HCT116 (cell line): Measurements from ENCODE around the gene ARSG. TPM values are rescaled to one million over a fixed set of nuclear protein-coding genes. Genes with fewer than 3 reads are reported as not detected.

Source experiments
- ATAC-seq: fragments of 200-7000 bp; cut with Tn5 transposase; 2 replicates; pipeline ENCODE4 v1.9.1; 2020; ENCODE audit warnings: mild to moderate bottlenecking, moderate library complexity
- BruUV-seq: library from RNA; stranded (reverse); fragments of 400-500 nt; replicated peaks from 2 replicates; lab custom pipeline; 2021; lab: Mats Ljungman, UMichigan
- CTCF ChIA-PET: fragments of 300-600 bp; sonication (Branson Sonifier 250); formaldehyde crosslinking; loops from one replicate; lab custom pipeline; 2021; ENCODE audit warnings: antibody characterized with exemption; lab: Charles Lee
- POLR2A ChIA-PET: fragments of 300-600, 350-600 bp; sonication (Branson Sonifier 250); formaldehyde crosslinking; loops from one replicate; lab custom pipeline; 2021; ENCODE audit warnings: antibody characterized with exemption; lab: Charles Lee
- RAD21 ChIA-PET, 2 experiments: fragments of 300-600 bp; sonication (Branson Sonifier 250); formaldehyde crosslinking; loops; one replicate each; lab custom pipeline; 2023; ENCODE audit warnings: low total read pairs in 2 of 2; ENCODE audit not compliant: uncharacterized antibody in 2 of 2, unreplicated experiment in 2 of 2, low non-redundant PET in 1 of 2; lab: Charles Lee
- DNase-seq: peaks from one replicate; pipeline ENCODE4 v3.0.0-alpha.2; 2010; ENCODE audit warnings: low read depth, low spot score
- H2AFZ ChIP-seq: fragments of 200-600 bp; shearing (Covaris generic), sonication (generic); 2 replicates; pipeline ENCODE4 v1.6.1; 2017; ENCODE audit warnings: low read depth, mixed run types, mixed read lengths, antibody characterized with exemption, low read length; ENCODE audit not compliant: poor library complexity, severe bottlenecking
- H3K27ac ChIP-seq: 2 replicates; pipeline ENCODE4 v1.5.1; 2012; ENCODE audit warnings: low read depth, low read length
- H3K27me3 ChIP-seq: fragments of 200-600 bp; sonication (generic); 2 replicates; pipeline ENCODE4 v1.6.1; 2016; ENCODE audit warnings: mixed run types, low read length, mixed read lengths; ENCODE audit not compliant: insufficient read depth
- H3K36me3 ChIP-seq, 2 experiments: fragments of 200-500 bp in 1 of 2; fragments of 200-600 bp in 1 of 2; sonication (Bioruptor generic) in 1 of 2; sonication (generic) in 1 of 2; 2 replicates each; pipeline versions ENCODE4 v1.5.1 to v1.6.1; 2014 to 2016; ENCODE audit warnings: low read length in 2 of 2, inconsistent platforms in 1 of 2, mixed read lengths in 1 of 2, mixed run types in 1 of 2; ENCODE audit not compliant: insufficient read depth in 2 of 2, control insufficient read depth in 1 of 2
- H3K4me1 ChIP-seq, 2 experiments: fragments of 200-600 bp in 1 of 2; sonication (generic) in 1 of 2; 2 replicates each; pipeline versions ENCODE4 v1.5.1 to v1.6.1; 2012 to 2017; ENCODE audit warnings: low read length in 2 of 2, inconsistent platforms in 1 of 2, mild to moderate bottlenecking in 1 of 2, mixed read lengths in 1 of 2, mixed run types in 1 of 2, moderate library complexity in 1 of 2; ENCODE audit not compliant: insufficient read depth in 2 of 2, control insufficient read depth in 1 of 2
- H3K4me2 ChIP-seq: fragments of 200-600 bp; sonication (generic); 2 replicates; pipeline ENCODE4 v1.6.1; 2017; ENCODE audit warnings: mixed run types, low read length, mixed read lengths
- H3K4me3 ChIP-seq, 2 experiments: fragments of 200-600 bp in 1 of 2; sonication (generic) in 1 of 2; replicated peaks in 1 of 2; 2 replicates each; pipeline ENCODE4 v1.5.1; 2011 to 2016; ENCODE audit warnings: low read length in 2 of 2, control low read depth in 1 of 2, low read depth in 1 of 2, mild to moderate bottlenecking in 1 of 2, mixed read lengths in 1 of 2, mixed run types in 1 of 2
- H3K79me2 ChIP-seq: fragments of 200-600 bp; sonication (generic); 2 replicates; pipeline ENCODE4 v1.6.1; 2017; ENCODE audit warnings: mild to moderate bottlenecking, mixed run types, low read length, moderate library complexity, mixed read lengths; ENCODE audit not compliant: insufficient read depth
- H3K9ac ChIP-seq: fragments of 200-600 bp; sonication (generic); 2 replicates; pipeline ENCODE4 v1.6.1; 2016; ENCODE audit warnings: low read length, mixed read lengths
- H3K9me2 ChIP-seq: fragments of 200-600 bp; sonication (generic), shearing (Covaris generic); 2 replicates; pipeline ENCODE4 v1.6.1; 2017; ENCODE audit warnings: mixed run types, mild to moderate bottlenecking, moderate library complexity; ENCODE audit not compliant: insufficient read depth
- H3K9me3 ChIP-seq, 2 experiments: fragments of 200-500 bp in 1 of 2; fragments of 200-600 bp in 1 of 2; sonication (Bioruptor generic) in 1 of 2; sonication (generic) in 1 of 2; 2 replicates each; pipeline ENCODE4 v1.6.1; 2014 to 2017; ENCODE audit warnings: low read length in 2 of 2, mixed read lengths in 2 of 2, inconsistent platforms in 1 of 2, low read depth in 1 of 2, mild to moderate bottlenecking in 1 of 2, mixed run types in 1 of 2, moderate library complexity in 1 of 2; ENCODE audit not compliant: control insufficient read depth in 1 of 2, insufficient read depth in 1 of 2
- H4K20me1 ChIP-seq: fragments of 200-600 bp; sonication (generic), shearing (Covaris generic); 2 replicates; pipeline ENCODE4 v1.6.1; 2017; ENCODE audit warnings: mixed run types, mild to moderate bottlenecking, moderate library complexity; ENCODE audit not compliant: insufficient read depth
- ATF3 ChIP-seq: IDR thresholded peaks from 2 replicates; pipeline ENCODE4 v1.6.1; 2012
- CEBPB ChIP-seq: IDR thresholded peaks from 2 replicates; pipeline ENCODE4 v1.6.1; 2012; ENCODE audit warnings: low read depth
- EGR1 ChIP-seq: IDR thresholded peaks from 2 replicates; pipeline ENCODE4 v1.6.1; 2012; ENCODE audit warnings: low read depth
- ELF1 ChIP-seq: IDR thresholded peaks from 2 replicates; pipeline ENCODE4 v1.6.1; 2012; ENCODE audit warnings: low read depth, borderline replicate concordance
- EZH2 ChIP-seq: fragments of 200-600 bp; sonication (generic); IDR thresholded peaks from 2 replicates; pipeline ENCODE4 v1.6.1; 2017; ENCODE audit warnings: antibody characterized with exemption, mixed run types
- FOSL1 ChIP-seq: IDR thresholded peaks from 2 replicates; pipeline ENCODE4 v1.6.1; 2012; ENCODE audit warnings: low read depth
- JUND ChIP-seq: IDR thresholded peaks from 2 replicates; pipeline ENCODE4 v1.6.1; 2012
- MAX ChIP-seq: IDR thresholded peaks from 2 replicates; pipeline ENCODE4 v1.6.1; 2012
- POLR2AphosphoS5 ChIP-seq: IDR thresholded peaks from 2 replicates; pipeline ENCODE4 v1.6.1; 2011; ENCODE audit warnings: mild to moderate bottlenecking, low read depth, low read length, moderate library complexity
- RAD21 ChIP-seq: IDR thresholded peaks from 2 replicates; pipeline ENCODE4 v1.6.1; 2012; ENCODE audit warnings: low read depth, mild to moderate bottlenecking
- REST ChIP-seq: IDR thresholded peaks from 2 replicates; pipeline ENCODE4 v1.6.1; 2012; ENCODE audit warnings: low read depth
- SIN3A ChIP-seq: IDR thresholded peaks from 2 replicates; pipeline ENCODE4 v1.6.1; 2012; ENCODE audit warnings: low read depth
- SP1 ChIP-seq: IDR thresholded peaks from 2 replicates; pipeline ENCODE4 v1.6.1; 2012; ENCODE audit warnings: low read depth
- TCF7L2 ChIP-seq: IDR thresholded peaks from 2 replicates; pipeline ENCODE4 v1.7.0; 2011; ENCODE audit warnings: borderline replicate concordance, inconsistent platforms; ENCODE audit not compliant: insufficient read depth, insufficient read length; ENCODE audit errors: extremely low read depth
- YY1 ChIP-seq: IDR thresholded peaks from 2 replicates; pipeline ENCODE4 v1.6.1; 2011; ENCODE audit warnings: low read length, low read depth, moderate library complexity, mild to moderate bottlenecking; ENCODE audit not compliant: insufficient replicate concordance; ENCODE audit errors: extremely low read depth
- ZBTB33 ChIP-seq: IDR thresholded peaks from 2 replicates; pipeline ENCODE4 v1.6.1; 2011; ENCODE audit warnings: mild to moderate bottlenecking, low read length, moderate library complexity; ENCODE audit not compliant: insufficient replicate concordance; ENCODE audit errors: extremely low read depth
- ZNF274 ChIP-seq: fragments of 200-500 bp; sonication (Bioruptor generic); IDR thresholded peaks from 2 replicates; pipeline ENCODE4 v1.6.1; 2014; ENCODE audit warnings: mild to moderate bottlenecking, low read depth, low read length, inconsistent platforms
- intact Hi-C: fragments of 100-400 bp; cut with micrococcal nuclease; formaldehyde crosslinking; loops from 2 replicates; pipeline ENCODE4 v1.10.0; 2022
- total RNA-seq: library from RNA; stranded (reverse); gene quantifications from one replicate; pipeline ENCODE4 v1.2.1, GENCODE V29; 2021; ENCODE audit not compliant: unreplicated experiment

ARSG gene
- total RNA-seq, 1 experiment from 2014 or later, result 17.1 TPM

- ATAC-seq (no peak), DNase-seq (no peak)
- ChIA-PET CTCF (no interaction called here), POLR2A (no interaction called here), RAD21 (no interaction called here)
- H3K4me3 ChIP-seq, result no peak overlapping the region
- no peaks in the 10 kb centered on the region for H4K20me1 ChIP-seq
- intact Hi-C loops, result no loop called here
- H3K79me2 ChIP-seq, result no peaks in the 10 kb centered on the region
- H3K27ac ChIP-seq, result no peak overlapping the region
- no peaks in the 10 kb centered on the region for H3K9me2 ChIP-seq
- H3K4me2 ChIP-seq, result no peak overlapping the region
- no peaks in the 10 kb centered on the region for H3K9me3 ChIP-seq
- H3K27me3 ChIP-seq, result no peaks in the 10 kb centered on the region
- peaks cover 14 to 26% of the 10 kb centered on the region in 2 experiments for H3K4me1 ChIP-seq
- H3K9ac ChIP-seq, result no peak overlapping the region
- H2AFZ ChIP-seq, result no peak overlapping the region
- TF ChIP-seq ATF3 (no peak), EZH2 (no peak), EGR1 (no peak), JUND (no peak), POLR2AphosphoS5 (no peak), SIN3A (no peak), ELF1 (no peak), ZNF274 (no peak), TCF7L2 (no peak), YY1 (no peak), SP1 (no peak), ZBTB33 (no peak), RAD21 (no peak), REST (no peak), MAX (no peak), FOSL1 (no peak), CEBPB (no peak)
- no peaks in the 10 kb centered on the region for H3K36me3 ChIP-seq
- no TSS peak for BruUV-seq
Measured at GRCh38 chr17:68321556-68321954, 30.3 kb downstream of the ARSG start.
